MM.1S (cell line): ENCODE data around the gene BCL2.

Experiments used
- EZH2 ChIP-seq: fragments of 300-600 bp; sonication (generic); optimal IDR thresholded peaks from 2 replicates; pipeline ENCODE3; 2017; ENCODE audit warnings: low read depth, mild to moderate bottlenecking, antibody characterized with exemption, low read length, mixed read lengths
- EZH2phosphoT487 ChIP-seq: fragments of 300-600 bp; sonication (generic); IDR thresholded peaks from 2 replicates; pipeline ENCODE4 v1.6.1; 2018; ENCODE audit warnings: antibody characterized with exemption, low read length
- TF ChIP-seq, protein P1 (sequence below): fragments of 300-600 bp; sonication (generic); IDR thresholded peaks from 2 replicates; pipeline ENCODE4 v1.5.1; 2016; ENCODE audit warnings: antibody characterized with exemption, low read length, mixed read lengths

DNA sequence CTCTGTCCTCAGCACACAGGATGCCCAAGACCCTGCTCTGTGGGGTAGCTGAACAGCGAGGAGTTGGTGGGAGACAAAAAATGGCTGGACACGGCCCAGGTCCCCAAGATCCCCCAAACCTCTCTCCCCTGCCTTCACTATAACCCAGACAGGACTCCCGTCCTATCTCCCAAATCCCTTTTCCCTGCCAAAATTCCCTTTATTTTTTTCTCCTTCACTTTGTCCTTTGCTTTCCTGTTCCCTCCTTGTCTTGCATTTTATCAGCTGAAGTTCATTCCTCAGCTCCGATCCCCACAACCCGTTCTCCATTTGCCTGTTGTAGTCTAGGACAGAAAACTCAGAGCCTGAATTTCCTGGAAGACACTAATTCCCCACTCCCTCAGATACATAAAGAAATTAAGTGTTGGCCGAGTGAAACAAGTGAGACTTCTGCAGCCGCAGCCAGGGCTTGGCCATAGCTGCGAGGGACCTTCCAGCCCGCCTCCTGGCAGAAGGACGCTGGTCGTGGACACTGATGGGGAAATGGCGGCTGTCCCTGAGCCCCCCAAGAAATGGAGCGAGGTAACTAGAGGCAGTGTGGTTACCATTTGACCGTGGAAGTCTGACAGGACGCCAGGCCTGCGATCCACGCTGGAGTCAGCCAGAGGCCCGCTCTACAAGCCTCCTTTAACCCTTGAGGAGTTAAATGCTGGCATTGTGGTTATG, 173.6 kb downstream of the BCL2 start:
- TF ChIP-seq, protein P1, sequence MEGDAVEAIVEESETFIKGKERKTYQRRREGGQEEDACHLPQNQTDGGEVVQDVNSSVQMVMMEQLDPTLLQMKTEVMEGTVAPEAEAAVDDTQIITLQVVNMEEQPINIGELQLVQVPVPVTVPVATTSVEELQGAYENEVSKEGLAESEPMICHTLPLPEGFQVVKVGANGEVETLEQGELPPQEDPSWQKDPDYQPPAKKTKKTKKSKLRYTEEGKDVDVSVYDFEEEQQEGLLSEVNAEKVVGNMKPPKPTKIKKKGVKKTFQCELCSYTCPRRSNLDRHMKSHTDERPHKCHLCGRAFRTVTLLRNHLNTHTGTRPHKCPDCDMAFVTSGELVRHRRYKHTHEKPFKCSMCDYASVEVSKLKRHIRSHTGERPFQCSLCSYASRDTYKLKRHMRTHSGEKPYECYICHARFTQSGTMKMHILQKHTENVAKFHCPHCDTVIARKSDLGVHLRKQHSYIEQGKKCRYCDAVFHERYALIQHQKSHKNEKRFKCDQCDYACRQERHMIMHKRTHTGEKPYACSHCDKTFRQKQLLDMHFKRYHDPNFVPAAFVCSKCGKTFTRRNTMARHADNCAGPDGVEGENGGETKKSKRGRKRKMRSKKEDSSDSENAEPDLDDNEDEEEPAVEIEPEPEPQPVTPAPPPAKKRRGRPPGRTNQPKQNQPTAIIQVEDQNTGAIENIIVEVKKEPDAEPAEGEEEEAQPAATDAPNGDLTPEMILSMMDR, result no peak
- no peak for TF ChIP-seq EZH2phosphoT487
- TF ChIP-seq EZH2, result no peak
